Activated CD8-positive, alpha-beta memory T cell treated with anti-CD3 and anti-CD28 coated beads for 1 hour (primary cell): ENCODE measurements around the gene STX11.
A peak's percentile ranks its signal among the peaks of the same experiment; 100 is the strongest.

Experiments
- DNase-seq, 2 donors: peaks; one replicate each; pipeline ENCODE4 v3.0.0-alpha.2; 2020; ENCODE audit warnings: low read depth in 1 of 2; ENCODE audit errors: extremely low read depth in 1 of 2

STX11 gene

DNA sequence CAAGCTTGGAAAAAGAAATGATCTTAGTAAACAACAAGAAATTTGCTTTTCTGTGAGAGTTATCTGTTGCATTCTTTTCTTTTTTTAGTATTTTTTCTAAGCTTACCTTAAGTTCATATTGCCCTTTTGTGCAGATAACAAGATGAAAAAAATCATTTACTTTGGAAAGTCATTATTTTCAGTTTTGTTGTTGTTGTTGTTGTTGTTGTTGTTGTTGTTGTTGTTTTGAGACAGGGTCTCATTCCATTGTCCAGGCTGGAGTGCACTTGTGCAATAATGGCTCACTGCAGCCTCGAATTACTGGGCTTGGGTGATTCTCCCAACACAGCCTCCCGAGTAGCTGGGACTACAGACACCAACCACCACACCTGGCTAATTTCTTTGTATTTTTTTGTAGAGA is 8.8 kb upstream of the STX11 start:
- no peak for DNase-seq

DNA sequence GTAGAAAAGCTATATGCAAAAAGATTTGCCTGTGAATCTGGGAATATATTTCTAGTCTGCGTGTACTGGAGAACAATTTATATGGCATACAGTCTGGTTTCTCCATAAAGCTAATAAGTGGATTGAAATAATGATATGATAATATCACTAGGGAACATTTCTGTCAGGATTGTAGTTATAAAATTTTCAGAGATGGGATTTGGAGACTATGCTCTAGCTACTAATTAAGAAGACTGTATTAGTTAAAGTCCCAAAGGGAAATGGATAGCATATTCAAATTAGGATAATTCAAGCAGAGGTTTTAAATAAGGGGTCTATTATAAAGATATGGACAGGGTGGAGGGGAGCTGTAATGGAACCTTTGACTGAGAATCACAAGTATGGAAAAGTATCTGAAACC is 7.2 kb upstream of the STX11 start:
- DNase-seq = no peak

DNA sequence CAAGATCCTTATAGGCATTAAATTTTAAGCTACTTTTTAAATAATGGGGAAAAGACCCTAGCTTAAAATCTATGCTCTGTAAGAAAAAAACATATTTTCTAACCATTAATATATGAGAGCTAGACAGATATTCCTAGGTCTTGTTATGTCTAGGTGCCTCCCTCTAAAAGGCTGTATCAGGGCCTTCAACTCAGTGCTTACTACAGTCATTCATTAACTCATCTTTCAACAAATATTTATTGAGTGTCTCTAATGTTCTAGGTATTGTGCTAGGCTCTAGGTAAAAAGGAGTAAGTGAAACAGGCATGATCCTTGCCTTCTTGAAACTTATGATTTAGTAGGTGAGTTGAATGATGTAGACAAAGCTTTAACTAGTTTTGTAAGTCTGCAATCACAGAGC is 6.4 kb upstream of the STX11 start:
- no peak for DNase-seq

DNA sequence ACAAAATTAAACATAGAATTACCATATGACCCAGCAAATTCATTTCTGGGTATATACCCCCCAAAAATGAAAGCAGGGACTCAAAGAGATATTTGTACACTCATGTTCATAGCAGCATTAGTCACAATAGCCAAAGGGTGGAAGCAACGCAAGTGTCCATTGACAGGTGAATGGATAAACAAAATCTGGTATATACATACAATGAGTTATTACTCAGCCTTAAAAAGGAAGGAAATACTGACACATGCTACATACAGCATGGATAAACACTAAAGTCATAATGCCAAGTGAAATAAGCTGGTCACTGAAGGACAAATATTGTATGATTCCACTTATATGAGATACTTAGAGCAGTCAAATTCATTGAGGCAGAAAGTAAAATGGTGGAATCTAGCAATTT is 5.3 kb upstream of the STX11 start:
- no peak for DNase-seq

DNA sequence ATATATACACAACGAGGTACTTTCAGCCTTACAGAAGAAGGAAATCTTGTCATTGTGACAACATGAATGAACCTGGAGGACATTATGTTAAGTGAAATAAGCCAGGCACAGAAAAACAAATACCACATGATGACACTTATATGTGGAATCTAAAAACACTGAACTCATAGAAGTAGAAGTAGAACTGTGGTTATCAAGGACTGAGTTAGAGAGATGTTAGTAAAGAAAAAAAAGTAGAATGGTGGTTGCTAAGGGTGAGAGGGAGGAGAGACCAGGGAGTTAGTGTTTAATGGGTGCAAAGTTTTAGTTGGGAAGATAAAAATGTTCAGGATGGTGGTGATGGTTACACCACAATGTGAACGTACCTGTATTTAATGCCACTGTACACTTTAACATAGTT is 4.8 kb upstream of the STX11 start:
- no peak for DNase-seq

DNA sequence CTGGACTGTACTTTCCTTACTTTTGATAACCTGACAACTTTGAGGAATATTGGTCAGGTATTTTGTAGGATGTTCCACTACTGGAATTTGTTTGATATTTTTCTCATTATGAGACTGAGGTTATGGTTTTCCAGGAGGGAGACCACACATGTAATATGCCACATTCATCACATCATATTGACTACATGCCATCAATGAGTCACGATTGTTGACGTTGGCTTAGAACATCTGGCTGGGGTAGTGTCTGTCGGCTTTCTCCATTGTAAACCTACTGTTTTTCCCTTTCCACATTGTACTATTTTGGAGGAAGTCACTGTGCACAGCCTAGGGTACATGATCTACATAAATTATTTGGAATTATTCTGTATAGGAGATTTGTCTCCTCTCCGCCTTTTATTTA is 1.4 kb upstream of the STX11 start:
- DNase-seq = no peak

DNA sequence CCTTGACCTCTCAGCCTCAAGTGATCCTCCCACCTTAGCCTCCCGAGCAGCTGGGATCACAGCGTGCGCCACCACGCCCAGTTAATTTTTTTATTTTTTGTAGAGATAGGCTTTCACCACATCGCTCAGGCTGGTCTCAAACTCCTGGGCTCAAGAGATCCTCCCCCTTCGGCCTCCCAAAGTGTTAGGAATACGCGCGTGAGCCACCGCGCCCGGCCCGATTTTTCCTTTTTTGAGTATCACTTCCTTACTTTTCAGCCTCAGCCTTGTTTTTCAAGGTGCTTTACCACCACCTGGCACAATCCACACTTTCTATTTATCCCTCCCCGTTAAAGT is 791 bp upstream of the STX11 start:
- no peak for DNase-seq

DNA sequence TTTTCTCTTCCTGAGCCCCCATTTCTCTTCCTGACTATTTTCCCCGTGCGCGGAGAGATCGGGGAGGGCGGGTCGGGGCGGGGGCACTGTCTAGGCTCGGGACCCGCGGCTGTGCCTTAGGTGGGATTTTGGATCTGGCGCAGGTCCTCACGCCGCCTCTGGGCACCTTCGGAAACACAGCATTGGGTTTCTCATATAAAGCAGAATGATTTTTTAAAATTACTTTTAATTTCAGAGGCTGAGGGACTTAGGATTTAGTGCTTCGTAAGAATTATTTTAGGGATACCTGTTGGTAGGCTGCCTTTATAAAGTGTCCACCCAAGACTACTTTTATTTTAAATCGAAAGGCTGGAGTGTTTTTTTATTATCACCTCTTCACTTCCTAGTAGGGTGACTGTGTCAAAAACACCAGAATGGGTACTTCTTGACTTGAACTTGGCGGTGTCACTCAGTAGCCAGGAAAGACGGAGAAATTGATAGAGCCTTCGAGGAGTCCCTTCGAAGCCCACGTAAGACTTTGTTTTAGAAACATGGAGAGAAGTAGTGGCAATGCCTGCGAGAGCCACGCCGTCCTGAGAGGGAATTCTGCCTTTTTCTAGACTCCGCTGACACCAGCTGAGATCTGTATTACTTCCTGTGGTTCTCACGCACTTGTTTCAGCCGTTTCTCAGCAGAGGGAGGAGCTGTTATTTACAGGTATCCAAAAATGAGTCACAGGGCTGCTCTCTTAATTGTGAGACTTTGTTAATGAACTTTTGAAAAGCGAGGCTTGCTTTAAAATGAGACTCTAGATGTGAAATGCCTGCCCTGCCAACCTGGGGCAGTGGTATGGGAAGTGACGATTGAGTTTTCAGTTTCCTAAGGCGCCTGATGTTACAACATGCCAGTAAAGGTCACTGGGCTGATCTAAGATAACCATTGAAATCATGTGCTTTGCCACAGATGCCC is 667 bp downstream of the STX11 start:
- DNase-seq = peak; percentile 21 to 22

DNA sequence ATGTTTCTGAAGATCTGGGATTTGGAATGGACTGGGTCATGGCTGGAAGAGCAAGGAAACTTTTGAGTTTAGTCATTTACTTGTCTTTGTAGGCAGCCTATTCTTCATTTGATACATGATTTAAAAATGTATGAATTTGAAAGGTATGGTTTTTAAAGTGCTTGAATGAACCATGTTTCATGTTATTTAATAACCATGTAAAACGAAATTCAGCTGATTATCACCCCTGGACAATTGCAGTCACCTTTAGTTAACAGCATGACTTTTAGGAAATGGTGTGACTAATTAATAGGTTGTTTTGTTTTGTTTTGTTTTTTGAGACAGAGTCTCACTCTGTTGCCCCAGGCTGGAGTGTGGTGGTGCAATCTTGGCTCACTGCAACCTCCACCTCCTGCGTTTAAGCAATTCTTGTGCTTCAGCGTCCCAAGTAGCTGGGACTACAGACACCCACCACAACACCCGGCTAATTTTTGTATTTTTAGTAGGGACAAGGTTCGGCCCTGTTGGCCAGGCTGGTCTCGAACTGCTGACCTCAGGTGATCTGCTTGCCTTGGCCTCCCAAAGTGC is 2.1 kb downstream of the STX11 start:
- DNase-seq = no peak

DNA sequence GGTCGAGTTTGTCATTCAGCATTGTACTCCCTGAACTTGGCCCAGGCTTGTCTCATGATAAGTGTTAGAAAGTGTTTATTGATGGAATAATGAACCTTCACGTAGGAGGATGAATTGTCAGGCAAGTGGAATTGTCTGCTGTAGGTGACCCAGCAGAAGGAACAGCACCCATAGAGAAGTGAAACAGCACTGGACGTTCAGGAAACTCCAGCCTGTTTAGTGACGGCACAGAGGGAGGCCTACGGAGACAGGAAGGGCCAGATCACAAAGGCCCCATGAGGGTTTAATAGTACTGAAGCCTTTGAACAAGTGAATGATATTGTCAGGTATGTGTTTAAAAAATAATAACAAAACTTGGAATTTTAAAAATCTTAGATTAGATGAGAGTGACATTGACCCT is 2.9 kb downstream of the STX11 start:
- DNase-seq = no peak

DNA sequence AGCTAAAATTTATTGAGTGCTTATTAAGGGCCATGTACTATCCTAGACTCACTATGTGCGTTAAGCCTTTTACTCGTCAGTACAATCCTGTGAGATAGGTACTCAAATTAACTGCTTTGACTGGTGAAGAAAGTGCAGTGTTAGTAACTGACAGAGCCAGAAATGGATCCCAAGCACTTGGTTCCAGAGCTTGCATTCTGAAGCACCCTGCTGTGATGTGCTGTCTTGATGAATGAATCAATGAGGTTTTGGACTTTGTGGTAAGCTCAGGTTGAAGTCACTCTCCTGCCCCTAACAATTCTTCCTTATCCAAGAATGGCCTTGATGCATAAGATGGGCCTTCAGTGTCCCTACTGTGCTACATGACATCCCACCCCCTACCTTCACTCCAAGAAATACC is 3.7 kb downstream of the STX11 start:
- DNase-seq = no peak

DNA sequence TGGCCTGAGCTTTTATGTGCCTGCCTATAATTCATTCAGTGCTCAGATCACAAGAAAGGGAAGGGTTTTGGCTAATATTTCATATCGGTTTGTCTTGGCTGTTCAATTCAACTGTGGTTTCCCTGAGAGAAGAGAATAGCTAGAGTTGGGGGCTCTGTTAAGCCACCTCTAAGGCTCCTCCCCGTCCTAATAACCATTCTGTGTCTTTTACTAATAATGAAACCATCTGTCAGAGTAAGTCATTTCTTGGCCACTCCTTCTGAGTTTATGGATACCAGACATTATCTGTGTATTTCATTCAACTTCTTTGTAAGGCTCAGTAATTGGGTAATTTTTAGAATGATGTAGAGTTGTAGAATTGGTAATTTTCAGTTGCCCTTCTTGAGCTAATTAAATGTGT is 5.2 kb downstream of the STX11 start:
- DNase-seq = no peak

DNA sequence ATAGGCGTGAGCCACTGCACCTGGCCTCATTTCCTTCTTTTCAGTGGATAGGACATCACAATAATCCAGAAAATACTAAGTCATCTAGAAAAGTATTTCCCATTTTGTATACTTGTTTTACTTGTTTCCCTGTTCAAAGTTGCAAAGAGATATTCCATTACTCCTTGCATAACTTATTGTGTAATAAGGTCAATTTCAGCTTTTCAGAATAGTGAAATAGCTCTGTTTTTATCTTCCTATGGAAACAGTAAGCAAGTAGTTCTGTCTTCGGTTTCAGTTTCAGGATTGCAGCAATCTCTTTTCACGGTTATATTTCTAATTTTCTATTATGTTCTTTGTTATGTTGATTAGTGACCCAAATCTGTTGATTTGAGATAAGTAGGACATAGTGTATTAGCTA is 6.0 kb downstream of the STX11 start:
- DNase-seq = no peak

DNA sequence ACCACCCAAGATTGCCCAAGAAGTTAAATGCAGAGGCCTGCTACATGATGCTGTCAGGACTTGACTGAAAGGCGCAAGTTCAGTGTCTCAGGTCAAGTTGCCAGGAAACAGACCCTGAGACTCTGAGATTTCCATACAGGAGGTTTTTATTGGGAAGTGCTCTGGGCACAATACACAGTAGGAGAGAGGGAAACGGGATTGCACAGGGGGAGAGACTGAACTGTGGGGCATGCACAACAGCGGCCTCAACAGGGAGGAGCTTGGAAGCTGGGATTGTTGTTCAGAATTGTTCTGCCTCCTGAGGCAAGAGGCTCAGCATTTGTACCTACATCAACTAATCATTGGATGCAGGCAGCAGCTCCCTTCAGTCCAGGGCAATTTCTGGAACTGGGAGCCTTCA is 6.7 kb downstream of the STX11 start:
- no peak for DNase-seq

DNA sequence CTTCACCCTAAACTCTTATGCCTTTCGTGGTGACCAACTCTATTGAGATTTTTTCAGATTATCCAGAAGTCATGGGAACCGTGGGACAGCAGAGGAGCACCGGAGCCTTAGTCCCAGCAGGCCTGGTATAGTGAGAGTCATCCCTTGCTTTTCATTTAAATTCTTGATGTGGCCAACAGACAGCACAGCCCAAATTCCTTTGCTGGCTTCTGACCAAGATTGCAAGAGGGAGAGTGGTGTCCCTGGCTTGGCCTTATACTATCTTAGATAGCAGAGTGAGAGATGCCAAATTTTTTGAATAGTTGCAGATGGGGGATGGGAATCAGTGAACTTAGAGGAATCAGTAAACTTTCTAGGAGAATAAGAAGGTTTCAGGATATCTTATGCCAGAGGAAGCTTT is 7.8 kb downstream of the STX11 start:
- DNase-seq = no peak

DNA sequence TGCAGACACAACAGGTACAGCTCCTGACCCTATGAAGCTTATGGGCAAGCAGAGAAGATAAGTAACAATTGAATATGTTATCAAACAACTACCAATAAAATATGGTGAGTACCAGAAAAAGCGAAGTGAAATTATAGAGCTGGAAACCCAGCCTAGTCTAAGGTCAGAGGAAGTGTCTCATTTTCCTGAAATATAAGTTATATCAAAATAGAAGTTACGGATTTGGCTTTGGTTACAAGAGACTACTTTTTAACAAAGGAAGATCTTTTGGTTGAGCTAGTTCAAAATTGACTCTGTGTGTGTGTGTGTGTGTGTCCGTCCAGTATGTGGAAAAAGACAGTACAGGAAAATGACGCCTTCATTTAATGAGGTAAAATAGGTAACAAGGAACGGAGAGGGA is 8.9 kb downstream of the STX11 start:
- no peak for DNase-seq

DNA sequence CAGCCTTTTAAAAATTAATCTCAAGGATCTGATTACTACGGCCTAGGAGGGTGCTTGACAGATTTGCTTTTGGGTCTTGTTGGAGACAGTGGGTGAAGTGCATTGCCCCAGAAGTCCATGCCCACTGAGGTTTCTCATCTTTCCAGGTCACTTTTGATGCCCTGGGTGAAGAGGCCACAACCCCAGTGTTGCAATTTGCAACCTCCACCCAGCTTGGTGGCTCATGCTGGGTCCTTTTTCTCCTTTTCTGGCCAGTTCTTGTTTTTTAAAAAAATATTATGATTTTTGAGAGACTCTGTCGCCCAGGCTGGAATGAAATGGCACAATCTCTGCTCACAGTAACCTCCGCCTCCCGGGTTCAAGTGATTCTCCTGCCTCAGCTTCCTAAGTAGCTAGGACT is 9.4 kb downstream of the STX11 start:
- DNase-seq = no peak

DNA sequence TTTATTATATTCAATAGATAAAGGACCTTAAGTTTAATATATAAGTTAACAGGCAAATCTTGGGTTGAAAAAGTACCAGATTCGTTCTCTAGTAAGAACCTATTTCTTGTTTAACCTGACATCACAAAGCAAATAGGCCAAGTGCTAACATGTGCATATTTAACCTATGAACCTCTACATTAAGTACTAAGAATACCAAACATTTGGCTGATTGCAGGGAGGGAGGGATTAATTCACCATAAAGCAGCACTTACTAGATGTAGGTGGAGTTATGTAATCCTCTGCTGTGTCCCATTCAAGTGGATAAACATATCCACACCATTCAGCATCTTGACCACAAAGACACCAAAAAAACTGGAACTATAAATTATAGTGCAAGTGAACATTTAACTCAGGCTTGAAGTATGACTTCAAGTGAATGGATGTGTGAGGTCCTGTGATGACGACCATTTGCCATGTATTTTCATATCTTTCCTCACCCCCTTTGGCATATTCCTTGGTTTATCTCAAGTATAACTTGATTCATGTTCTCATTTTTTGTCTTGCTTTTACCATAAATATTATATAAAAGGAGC is 10.2 kb downstream of the STX11 start:
- DNase-seq = no peak

DNA sequence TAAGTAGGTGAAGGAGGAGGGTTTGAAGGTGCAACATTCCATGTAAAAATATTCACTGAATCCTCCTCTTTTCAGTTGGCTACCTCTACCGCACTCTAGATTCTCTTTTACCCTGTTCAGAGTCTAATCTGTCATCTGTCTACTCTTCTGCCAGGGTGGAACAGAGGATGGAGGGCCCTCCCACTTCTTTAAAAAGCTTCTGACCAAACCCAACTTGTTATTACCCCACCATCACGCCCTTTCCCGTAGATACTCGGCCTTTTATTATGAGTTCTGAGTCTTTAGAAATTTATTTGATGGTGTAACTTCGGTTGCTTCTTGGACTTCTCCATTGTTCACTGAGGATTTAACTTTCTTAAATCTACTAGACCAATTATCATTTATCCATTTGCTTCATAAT is 11.7 kb downstream of the STX11 start:
- DNase-seq = no peak

DNA sequence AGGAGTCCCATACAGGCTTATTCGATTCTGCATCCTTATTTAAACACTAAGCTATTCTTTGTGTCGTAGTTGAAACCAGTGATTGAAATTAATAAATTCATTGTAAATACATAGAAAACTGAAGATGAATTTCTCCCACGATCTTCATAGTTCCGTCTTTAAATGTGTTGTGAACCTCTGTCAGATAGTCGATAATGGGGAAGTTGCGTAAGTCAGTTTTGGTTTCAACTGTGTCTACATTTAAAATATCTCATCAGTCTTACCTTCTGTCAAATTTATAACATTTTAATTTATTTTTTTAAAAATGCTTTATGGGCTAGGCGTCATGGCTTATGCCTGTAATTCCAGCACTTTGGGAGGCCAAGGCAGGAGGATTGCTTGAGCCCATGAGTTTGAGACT is 12.7 kb downstream of the STX11 start:
- DNase-seq = no peak

DNA sequence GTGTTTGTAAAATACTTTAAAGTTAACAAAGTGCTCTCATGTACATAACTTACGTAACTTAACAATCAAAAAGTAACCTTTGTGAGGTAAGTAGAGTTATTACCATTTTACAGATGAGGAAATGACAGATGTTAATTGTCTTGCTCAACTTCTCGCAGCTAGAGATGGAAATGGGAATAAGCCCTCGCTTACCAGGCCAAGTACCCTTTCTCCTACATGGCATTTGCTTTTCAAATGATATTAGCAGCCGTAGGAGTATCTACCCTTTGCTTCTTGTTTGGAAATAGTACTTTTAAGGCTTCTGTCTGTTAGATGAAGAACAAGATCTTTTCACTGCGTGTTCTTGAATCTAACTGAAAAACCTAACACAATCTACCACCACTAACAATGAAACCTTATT is 15.5 kb downstream of the STX11 start:
- DNase-seq = no peak

DNA sequence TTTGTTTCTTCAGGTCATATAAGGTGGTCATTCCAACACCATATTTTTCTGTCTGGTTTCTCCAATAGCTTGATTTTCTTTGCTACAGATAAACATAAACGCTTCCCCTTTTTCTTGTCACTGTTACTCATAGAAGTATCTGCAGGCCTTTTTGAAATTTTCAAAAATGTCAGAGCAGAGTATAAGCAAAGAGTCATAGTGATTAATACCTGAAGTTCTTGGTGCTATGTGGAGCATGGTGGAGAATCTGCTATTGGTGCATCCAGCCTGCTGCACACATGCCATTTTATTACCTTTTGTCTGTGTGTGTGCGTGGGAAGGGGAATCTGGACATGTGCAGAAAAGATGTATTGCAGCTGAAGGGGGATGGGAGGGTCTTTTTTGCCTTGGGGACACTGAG is 19.7 kb downstream of the STX11 start:
- DNase-seq = no peak

DNA sequence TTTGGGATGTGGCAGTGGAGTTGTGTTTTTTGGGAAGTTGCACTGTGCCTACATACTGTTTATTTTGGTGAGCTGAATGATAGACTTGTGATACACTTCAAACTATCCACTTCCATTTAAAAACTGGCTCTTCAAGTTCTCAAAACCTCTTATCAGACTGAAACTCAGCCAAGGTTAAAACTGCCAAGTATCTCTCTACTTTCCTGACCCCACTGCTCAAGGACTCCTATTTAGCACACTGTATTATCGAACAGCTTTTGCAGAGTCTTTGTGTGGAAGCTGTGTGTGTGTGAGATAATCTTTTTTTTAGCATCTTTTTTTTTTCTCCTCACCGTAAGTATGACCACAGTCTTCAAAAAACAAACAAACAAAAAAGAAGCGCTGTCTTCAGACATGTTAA is 21.1 kb downstream of the STX11 start:
- no peak for DNase-seq
